NCI-H1436 (cell line): ENCODE data around the gene PCNT.

Experiments
- DNase-seq: peaks from one replicate; lab custom pipeline; 2025; lab: John Stamatoyannopoulos, UW

Gene PCNT

DNA sequence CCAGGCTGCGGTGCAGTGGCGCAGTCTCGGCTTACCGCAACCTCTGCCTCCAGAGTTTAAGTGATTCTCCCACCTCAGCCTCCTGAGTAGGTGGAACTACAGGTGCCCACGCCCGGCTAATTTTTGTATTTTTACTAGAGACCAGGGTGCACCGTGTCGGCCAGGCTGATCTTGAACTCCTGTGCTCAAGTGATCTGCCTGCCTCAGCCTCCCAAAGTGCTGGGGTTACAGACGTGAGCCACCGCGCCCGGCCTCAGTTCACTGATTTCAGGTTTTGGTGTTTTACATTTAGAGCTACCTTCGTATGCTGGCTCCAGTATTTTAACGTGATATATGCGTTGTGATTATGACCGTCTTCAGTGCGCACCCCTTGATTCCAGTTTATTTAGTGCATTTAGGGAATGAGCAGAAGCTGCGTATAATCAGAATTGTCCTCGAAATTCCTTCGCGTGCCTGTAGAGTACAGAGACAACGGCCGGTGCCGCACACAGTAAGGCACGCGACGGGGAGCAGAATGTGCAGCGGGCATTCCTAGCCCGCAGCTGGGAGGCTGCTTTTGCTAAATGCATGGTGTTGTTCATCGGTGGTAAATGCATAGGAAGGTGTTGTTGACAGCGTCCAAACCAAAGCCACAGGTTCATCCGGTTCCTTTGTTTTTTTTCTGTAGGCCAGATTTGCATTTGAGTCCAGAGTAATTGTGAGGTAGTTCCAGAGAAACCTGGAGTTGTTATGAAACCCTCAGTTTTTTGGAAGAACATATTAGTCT, 85.9 kb downstream of the PCNT start:
- no peak for DNase-seq

DNA sequence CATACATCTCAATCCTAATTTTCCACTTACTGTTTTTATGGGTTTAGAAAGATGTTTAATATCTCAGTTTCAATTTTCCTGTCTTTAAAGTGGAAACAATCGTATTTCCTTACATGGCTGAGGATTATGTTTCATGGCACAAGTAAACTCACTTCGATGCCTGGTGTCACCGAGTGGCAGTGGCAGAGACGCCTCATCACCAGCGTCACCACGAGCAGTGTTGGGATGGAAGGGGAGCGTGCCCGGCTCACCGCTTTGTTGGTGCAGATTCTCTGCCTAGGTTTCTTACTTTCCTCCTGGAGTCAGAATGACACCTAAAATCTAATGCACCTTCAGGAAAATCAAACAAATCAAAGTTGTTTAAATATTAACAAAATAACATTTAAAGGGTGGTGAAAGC, 86.6 kb downstream of the PCNT start:
- DNase-seq, result no peak

GRCh38 chr21:46411236-46411635, 87.3 kb downstream of the PCNT start:
- DNase-seq, result no peak

DNA sequence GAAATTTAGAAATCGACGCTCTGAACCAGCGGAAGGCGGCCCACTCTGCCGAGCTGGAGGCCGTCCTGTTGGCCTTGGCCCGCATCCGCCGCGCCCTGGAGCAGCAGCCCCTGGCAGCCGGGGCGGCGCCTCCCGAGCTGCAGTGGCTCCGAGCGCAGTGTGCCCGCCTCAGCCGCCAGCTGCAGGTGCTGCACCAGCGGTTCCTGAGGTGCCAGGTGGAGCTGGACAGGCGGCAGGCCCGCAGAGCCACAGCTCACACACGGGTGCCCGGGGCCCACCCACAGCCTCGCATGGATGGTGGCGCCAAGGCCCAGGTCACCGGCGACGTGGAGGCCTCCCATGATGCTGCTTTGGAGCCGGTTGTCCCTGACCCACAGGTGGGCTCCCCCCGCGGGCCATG, 87.7 kb downstream of the PCNT start:
- DNase-seq, result no peak

DNA sequence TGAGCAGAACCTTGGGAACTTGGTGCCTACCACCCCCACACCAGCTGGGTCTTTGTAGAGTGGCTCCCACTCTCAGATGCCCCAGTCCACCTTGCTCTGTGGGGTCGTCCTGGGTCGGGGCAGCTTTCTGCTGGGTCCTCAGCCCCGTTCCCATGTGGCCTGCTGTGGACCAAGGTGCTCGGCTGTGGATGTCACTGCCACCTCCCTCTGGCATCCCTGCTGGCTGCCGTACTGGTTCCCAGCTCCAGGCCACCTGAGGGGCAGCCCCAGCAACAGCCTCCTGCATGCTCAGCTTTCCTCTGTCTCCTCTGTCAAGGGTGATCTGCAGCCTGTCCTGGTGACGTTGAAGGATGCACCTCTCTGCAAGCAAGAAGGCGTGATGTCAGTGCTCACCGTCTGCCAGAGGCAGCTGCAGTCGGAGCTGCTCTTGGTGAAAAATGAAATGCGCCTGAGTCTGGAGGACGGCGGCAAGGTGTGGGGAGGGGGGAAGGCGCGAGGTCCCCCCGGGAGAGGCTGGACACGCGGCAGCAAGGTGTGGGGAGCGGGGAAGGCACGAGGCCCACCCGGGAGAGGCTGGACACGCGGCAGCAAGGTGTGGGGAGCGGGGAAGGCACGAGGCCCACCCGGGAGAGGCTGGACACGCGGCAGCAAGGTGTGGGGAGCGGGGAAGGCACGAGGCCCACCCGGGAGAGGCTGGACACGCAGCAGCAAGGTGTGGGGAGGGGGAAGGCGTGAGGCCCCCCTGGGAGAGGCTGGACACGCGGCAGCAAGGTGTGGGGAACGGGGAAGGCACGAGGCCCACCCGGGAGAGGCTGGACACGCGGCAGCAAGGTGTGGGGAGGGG, 88.8 kb downstream of the PCNT start:
- DNase-seq, result no peak

- no peak for DNase-seq
Observed at GRCh38 chr21:46413365-46413696, 89.4 kb downstream of the PCNT start.

GRCh38 chr21:46414965-46415275, 91.0 kb downstream of the PCNT start:
- DNase-seq, result no peak

GRCh38 chr21:46416551-46416950, 92.6 kb downstream of the PCNT start:
- no peak for DNase-seq

DNA sequence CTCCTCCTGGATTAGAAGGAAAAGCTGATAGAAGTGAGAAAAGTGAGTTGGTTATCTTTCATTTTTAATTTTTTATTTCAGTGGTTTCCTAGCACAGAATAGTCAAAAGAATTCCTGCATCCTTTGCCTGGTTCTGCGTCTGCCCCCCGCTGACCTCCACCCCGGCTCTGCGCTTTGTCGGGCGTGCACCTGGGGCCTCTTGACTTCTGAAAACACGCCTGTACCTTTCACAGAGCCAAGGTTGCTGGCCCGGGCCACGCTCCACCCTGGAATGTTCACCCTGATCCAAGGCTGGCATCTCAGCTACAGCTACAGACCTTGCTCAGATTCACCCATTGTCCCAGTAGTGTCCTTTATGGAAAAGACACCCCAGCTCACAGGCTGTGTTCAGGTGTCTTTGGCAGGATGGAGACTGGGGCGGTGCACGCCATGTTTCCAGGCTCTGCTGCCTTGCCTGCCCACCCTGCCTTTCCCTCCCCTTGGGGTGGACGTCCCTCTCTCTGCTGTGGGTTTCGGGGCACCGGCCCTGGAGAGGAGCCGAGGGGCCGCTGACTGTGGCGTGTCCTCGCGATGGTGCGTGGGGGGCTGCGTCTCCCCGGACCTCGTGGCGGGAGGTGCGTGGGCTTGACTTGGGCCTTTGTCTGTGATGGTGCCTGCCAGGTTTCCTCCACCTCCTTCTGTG, 94.5 kb downstream of the PCNT start:
- no peak for DNase-seq

DNA sequence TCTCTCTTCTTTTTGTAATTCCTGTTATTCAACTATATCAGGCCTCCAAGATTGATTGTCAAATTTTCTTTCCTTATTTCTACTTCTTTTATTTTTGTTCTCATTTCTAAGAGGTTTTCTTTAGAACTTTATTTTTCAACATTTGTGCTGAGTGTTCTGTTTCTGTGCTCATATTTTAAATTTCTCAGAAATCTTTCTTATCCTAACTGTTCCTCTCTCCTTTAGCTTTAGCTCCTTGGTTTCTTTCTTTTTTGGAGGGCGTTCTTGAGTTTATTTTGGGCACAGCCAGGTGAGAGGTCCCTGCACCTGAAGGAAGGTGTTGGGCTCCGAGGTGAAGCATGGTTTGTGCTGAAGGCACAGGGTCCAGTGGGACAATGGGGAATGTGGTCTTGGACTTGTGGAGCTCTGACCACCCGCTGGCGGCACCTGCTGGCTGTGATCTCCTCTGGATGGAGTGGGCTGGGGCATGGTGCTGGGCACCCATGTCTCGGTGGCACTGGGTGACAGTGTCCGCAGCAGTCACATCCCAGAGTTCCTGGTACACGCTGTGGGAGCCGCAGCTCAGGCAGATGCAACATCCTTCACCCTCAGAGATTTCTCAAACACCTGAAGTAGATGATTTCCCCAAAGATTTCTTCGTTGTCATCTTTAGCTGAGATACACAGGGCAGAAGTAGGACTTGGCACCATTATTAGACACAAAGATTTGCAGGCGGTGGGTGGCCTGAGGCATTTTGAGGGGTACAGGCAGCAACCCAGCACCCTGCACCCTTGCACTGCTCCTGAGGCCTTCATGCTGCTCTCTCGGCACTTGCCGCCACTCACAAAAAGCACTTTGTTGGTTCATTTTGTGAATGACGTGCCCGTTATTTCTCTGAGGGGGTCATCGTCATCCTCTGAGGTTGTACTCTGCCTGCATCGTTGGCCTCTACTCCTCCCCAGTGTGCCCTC, 96.6 kb downstream of the PCNT start:
- DNase-seq, result no peak

DNA sequence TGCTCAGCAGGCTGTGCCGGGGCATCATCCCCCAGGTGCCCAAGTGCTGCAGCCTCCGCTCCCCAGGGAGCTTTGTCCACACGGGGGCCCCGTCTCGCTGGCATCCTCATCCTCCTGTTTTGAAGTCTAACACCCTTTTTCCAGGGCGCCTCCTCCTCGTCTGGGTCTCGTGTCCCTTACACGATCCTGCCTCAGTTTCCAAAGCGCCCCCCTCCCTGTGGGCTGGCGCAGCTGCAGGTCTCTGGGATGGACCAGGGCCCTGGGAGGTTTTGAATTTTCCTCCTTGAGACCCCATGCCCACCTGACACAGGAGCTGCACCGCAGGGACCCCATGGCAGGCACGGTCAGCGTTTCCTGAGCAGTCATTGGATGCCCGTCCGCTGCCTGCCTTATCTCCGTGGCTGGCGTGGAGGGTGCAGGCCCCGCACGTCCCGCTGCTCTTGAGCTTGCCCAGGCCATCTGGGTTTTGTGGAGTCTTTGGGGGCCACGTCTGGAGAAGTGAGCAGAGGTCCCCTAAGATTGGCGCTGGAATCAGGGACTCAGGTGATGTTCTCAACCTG, 97.3 kb downstream of the PCNT start:
- no peak for DNase-seq

DNA sequence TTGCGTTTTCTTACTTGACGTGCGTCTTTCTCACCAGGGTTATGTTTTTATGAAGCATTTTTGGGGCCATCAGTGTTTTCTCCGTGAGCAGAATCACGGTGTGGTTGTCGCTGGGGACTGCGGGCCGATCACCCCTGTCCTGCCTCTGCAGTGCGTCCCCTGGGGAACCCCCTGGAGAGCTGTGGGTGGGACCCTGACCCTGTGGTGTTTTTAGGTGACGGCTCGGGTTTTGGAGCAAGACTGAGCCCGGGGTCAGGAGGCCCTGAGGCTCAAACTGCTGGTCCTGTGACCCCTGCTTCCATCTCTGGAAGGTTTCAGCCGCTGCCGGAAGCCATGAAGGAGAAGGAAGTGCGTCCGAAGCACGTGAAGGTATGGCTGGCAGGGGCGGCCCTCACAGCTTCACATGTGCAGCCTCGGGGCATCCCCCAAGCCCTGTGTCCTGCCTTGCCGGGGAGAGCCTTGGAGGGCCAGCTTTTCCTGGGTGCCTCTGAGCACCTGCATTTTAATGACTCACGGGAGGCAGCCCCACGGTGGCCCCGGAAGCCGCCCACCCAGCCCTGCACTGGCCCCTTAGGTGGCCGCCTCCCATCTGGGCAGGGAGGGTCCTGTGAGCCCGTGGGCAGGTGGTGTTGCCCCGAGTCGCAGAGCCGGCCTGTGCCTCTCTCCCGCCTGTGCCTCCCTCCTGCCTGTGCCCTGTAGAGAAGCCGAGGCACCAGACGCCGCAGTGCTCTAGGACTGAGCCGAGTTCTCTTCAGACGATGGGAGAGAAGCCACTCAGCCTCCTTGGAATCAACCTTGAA, 98.0 kb downstream of the PCNT start:
- no peak for DNase-seq

DNA sequence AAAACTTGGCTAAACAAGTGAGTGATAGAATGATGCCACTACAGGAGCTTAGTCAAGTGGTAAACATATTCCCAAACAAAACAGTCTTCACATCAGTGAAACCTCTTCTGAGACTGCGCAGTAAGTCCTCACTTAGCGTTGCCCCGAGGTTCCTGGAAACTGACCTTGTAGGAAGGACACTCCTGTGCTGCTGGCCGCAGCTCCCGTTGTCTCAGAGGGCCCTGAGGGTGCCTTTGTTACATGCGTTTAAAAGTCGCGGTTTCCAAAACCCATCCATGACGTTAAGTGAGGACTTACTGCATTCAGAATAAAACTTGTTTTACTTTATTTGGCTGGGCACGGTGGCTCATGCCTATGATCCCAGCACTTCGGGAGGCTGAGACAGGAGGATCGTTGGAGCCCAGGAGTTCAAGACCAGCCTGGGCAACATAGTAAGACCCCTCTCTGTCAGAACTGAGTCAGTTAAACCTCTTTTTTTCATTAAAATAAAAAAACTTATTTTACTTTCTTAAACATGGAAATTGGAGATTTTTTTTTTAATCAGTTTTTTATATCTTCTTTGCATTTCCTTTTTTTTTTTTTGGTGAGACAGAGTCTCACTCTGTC, 98.8 kb downstream of the PCNT start:
- no peak for DNase-seq

- DNase-seq, result no peak
Observed at GRCh38 chr21:46423546-46424038, 99.6 kb downstream of the PCNT start.

DNA sequence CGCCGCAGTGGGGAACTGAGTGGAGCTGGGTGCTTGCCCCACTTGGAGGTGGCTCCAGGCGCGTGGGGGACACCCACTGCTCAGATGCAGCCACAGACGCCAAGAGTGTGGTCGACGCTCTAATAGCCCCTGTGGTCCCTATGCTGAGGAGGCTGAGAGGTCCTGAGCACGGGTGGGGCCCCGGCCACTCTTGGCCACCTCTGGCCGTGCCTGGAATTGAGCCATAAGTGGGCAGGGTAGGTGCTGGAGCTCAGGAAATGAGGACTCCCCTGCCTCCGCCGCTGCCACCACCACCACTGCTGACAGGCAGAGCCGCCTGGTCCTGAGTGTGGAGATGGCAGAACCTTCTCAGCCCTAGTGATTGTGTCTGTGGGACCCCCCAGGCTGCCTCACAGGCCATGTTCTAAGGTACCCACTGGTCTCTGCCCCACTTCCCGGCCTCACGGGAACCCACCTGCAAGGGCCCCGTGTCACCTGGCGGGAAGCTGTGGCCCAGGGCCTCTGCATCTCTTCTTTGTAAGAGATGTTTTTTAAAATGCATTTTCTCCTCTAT, 100.2 kb downstream of the PCNT start:
- DNase-seq, result no peak

DNA sequence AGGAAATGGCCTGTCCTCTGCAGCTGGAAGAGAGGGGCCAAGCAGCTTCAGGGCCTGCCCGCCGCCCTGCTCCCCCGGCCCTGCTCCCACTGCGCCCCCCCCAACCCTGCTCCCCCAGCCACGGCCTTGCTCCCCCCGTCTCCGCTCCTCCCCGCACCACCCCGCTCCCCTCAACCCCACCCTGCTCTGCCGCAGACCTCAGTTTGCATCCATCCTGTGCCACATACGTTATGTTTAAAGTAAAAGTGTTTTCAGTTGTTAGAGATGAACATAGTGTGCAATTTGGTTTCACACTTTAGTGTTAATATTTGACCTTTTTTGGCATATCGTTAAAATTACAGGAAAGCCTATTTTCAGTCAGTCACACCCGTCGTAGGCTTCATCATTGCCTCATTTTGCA, 100.7 kb downstream of the PCNT start:
- no peak for DNase-seq

GRCh38 chr21:46425041-46425440, 101.1 kb downstream of the PCNT start:
- no peak for DNase-seq

- no peak for DNase-seq
Observed at GRCh38 chr21:46425571-46425970, 101.6 kb downstream of the PCNT start.

DNA sequence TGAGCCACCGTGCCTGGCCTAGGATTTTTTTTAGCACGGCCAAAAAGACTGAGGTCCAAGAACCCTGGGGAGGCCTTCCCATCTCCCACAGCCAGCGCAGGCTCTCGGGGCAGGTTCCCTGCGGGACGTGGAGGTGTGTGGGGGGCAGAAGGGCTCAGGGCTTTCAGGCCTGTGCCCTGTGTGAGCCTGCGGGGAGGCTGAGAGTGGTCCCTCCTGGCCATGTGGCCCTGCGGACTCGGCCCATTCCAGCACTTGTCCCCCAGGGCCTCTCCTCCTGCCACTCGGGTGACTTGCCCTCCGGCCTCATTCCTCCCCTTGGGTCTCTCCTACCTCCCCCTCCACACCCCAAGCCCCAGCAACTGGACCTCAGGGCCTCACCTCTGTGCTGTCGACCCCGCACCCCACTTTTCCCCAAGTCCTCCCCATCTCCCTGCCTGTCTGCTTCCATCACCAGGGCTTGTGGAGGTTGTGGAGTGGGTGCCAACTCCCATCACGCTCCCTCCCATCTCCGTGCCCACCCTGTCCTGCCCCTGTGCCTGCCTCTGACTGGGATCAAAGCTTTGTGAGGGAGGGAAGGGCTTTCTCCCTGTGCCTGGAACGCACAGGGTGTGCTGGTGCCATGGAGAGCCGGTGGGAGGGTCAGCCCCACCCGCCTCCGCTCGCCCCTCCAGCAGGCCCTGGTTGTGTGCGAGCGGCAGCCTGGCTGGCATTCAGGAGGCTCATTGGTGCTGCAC, 102.5 kb downstream of the PCNT start:
- DNase-seq, result no peak
